IMR-90 (cell line): ENCODE measurements around the gene XPR1. TPM values are rescaled to one million over a fixed set of nuclear protein-coding genes. Genes with fewer than 3 reads are reported as not detected.

Experiments used
- ATAC-seq: fragments of 200-7000 bp; cut with Tn5 transposase; 2 replicates; pipeline ENCODE4 v1.9.1; 2020; ENCODE audit warnings: low read depth, mild to moderate bottlenecking, moderate library complexity
- BruUV-seq: library from RNA; stranded (reverse); fragments of 400-500 nt; replicated peaks from 2 replicates; lab custom pipeline; 2021; lab: Mats Ljungman, UMichigan
- CTCF ChIA-PET: fragments of 300-600 bp; formaldehyde crosslinking; extraction: SDS; loops from one replicate; lab custom pipeline; 2021; ENCODE audit warnings: antibody characterized with exemption; lab: Yijun Ruan, JAX
- POLR2A ChIA-PET: fragments of 300-600 bp; sonication (Branson Sonifier 250); formaldehyde crosslinking; loops from one replicate; lab custom pipeline; 2022; ENCODE audit warnings: antibody characterized with exemption; ENCODE audit not compliant: unreplicated experiment; lab: Charles Lee
- DNase-seq: peaks from one replicate; pipeline ENCODE4 v3.0.0; 2013
- H2AFZ ChIP-seq: replicated peaks from 2 replicates; pipeline ENCODE3; 2013; ENCODE audit warnings: low read length, mild to moderate bottlenecking; ENCODE audit not compliant: poor library complexity
- H2AK5ac ChIP-seq: 2 replicates; pipeline ENCODE4 v1.6.1; 2013; ENCODE audit warnings: low read depth, low read length, inconsistent platforms
- H2AK9ac ChIP-seq: replicated peaks from 2 replicates; pipeline ENCODE3; 2013; ENCODE audit warnings: mild to moderate bottlenecking, low read depth, low read length, moderate library complexity; ENCODE audit not compliant: poor library complexity
- H2BK120ac ChIP-seq: 2 replicates; pipeline ENCODE4 v1.6.1; 2013; ENCODE audit warnings: low read depth, low read length, inconsistent platforms
- H2BK15ac ChIP-seq: 3 replicates; pipeline ENCODE4 v1.6.1; 2013; ENCODE audit warnings: low read depth, low read length, inconsistent platforms
- H2BK20ac ChIP-seq: 2 replicates; pipeline ENCODE4 v1.6.1; 2013; ENCODE audit warnings: low read depth, mild to moderate bottlenecking, inconsistent platforms, low read length, moderate library complexity
- H2BK5ac ChIP-seq: 2 replicates; pipeline ENCODE4 v1.6.1; 2013; ENCODE audit warnings: mild to moderate bottlenecking, low read depth, low read length, inconsistent platforms; ENCODE audit not compliant: poor library complexity, severe bottlenecking
- H3K14ac ChIP-seq: replicated peaks from 2 replicates; pipeline ENCODE4 v1.6.1; 2013; ENCODE audit warnings: low read depth, low read length, inconsistent platforms
- H3K18ac ChIP-seq: 2 replicates; pipeline ENCODE4 v1.6.1; 2013; ENCODE audit warnings: low read depth, low read length, control low read depth
- H3K23ac ChIP-seq: 2 replicates; pipeline ENCODE4 v1.6.1; 2013; ENCODE audit warnings: low read depth, low read length, inconsistent platforms
- H3K27ac ChIP-seq: 2 replicates; pipeline ENCODE4 v1.5.1; 2013; ENCODE audit warnings: mild to moderate bottlenecking, control low read depth, low read length; ENCODE audit not compliant: insufficient read depth
- H3K27me3 ChIP-seq: 2 replicates; pipeline ENCODE4 v1.6.1; 2013; ENCODE audit warnings: low read length; ENCODE audit not compliant: control insufficient read depth, insufficient read depth
- H3K36me3 ChIP-seq: 2 replicates; pipeline ENCODE4 v1.6.1; 2013; ENCODE audit warnings: low read length, mixed read lengths; ENCODE audit not compliant: control insufficient read depth, insufficient read depth
- H3K4ac ChIP-seq: 2 replicates; pipeline ENCODE4 v1.6.1; 2013; ENCODE audit warnings: low read depth, low read length, inconsistent platforms
- H3K4me1 ChIP-seq: 2 replicates; pipeline ENCODE4 v1.6.1; 2013; ENCODE audit warnings: low read length, mixed read lengths; ENCODE audit not compliant: control insufficient read depth, insufficient read depth
- H3K4me2 ChIP-seq: 2 replicates; pipeline ENCODE4 v1.6.1; 2013; ENCODE audit warnings: low read depth, mild to moderate bottlenecking, control low read depth, low read length, moderate library complexity
- H3K4me3 ChIP-seq: 2 replicates; pipeline ENCODE4 v1.5.1; 2013; ENCODE audit warnings: low read depth, mild to moderate bottlenecking, control low read depth, low read length, moderate library complexity; ENCODE audit not compliant: insufficient read depth
- H3K56ac ChIP-seq: 2 replicates; pipeline ENCODE4 v1.6.1; 2013; ENCODE audit warnings: low read length, inconsistent platforms; ENCODE audit not compliant: insufficient read depth; ENCODE audit errors: extremely low read depth
- H3K79me1 ChIP-seq, 2 experiments: 2 replicates each; pipeline ENCODE4 v1.6.1; 2013; ENCODE audit warnings: low read length in 2 of 2, inconsistent platforms in 1 of 2, low read depth in 1 of 2
- H3K9ac ChIP-seq: 2 replicates; pipeline ENCODE4 v1.6.1; 2013; ENCODE audit warnings: low read depth, low read length, control low read depth
- H3K9me1 ChIP-seq: 2 replicates; pipeline ENCODE4 v1.6.1; 2013; ENCODE audit warnings: low read length, inconsistent platforms; ENCODE audit not compliant: insufficient read depth
- H3K9me3 ChIP-seq: 2 replicates; pipeline ENCODE4 v1.6.1; 2013; ENCODE audit warnings: low read length; ENCODE audit not compliant: control insufficient read depth, insufficient read depth
- H4K20me1 ChIP-seq: 2 replicates; pipeline ENCODE4 v1.6.1; 2013; ENCODE audit warnings: low read length, inconsistent platforms; ENCODE audit not compliant: insufficient read depth
- H4K5ac ChIP-seq: 2 replicates; pipeline ENCODE4 v1.6.1; 2013; ENCODE audit warnings: mild to moderate bottlenecking, low read depth, low read length, control low read depth
- H4K8ac ChIP-seq, 2 experiments: 2 replicates each; pipeline ENCODE4 v1.6.1; 2013; ENCODE audit warnings: low read depth in 2 of 2, low read length in 2 of 2, control low read depth in 1 of 2, inconsistent platforms in 1 of 2
- H4K91ac ChIP-seq: 2 replicates; pipeline ENCODE4 v1.6.1; 2013; ENCODE audit warnings: low read depth, low read length, inconsistent platforms; ENCODE audit not compliant: insufficient read depth
- CEBPB ChIP-seq: IDR thresholded peaks from 2 replicates; pipeline ENCODE4 v1.6.1; 2012; ENCODE audit warnings: low read depth, low read length, improper control_type of control experiment
- MAFK ChIP-seq: IDR thresholded peaks from 2 replicates; pipeline ENCODE4 v1.6.1; 2012; ENCODE audit warnings: low read depth, low read length, improper control_type of control experiment
- RAD21 ChIP-seq: IDR thresholded peaks from 2 replicates; pipeline ENCODE4 v1.6.1; 2012; ENCODE audit warnings: low read length, improper control_type of control experiment
- WGBS, 2 experiments: methylation state at CpG; one replicate each; pipeline versions ENCODE4 v1.1.5 to v1.1.7; 2013; ENCODE audit warnings: missing lambda C conversion rate in 2 of 2; ENCODE audit not compliant: insufficient read length in 1 of 2; ENCODE audit errors: extremely low coverage in 2 of 2; 5-methylcytosine and 5-hydroxymethylcytosine counted together
- dilution Hi-C: fragments of 300-500 bp; cut with HindIII; formaldehyde crosslinking; loops from one replicate; pipeline ENCODE4 v1.14.3; 2018; ENCODE audit warnings: low sequenced_read_pairs; ENCODE audit not compliant: unreplicated experiment
- in situ Hi-C: fragments of 300-500 bp; cut with MboI; formaldehyde crosslinking; loops from 3 replicates; pipeline ENCODE4 v1.14.3; 2019; ENCODE audit warnings: low sequenced_read_pairs, inconsistent platforms, mixed read lengths
- intact Hi-C: fragments of 100-400 bp; cut with micrococcal nuclease; formaldehyde crosslinking; loops from 2 replicates; pipeline ENCODE4 v1.10.0; 2022
- polyA plus RNA-seq, 3 experiments: library from polyadenylated mRNA; depleted of rRNA; stranded (reverse); fragments of >200 nt; gene quantifications; 2 replicates each; pipeline ENCODE4 v1.2.3, GENCODE V29; 2012; ENCODE audit warnings: low replicate concordance in 1 of 3
- total RNA-seq: library from RNA; depleted of rRNA; stranded (reverse); fragments of >200 nt; gene quantifications from 2 replicates; pipeline ENCODE4 v1.2.3, GENCODE V29; 2012

XPR1 gene
- total and polyA plus RNA-seq, 2 of the 4 experiments (the other 2 are of a cell fraction) = 11.8 to 25.1 TPM

DNA sequence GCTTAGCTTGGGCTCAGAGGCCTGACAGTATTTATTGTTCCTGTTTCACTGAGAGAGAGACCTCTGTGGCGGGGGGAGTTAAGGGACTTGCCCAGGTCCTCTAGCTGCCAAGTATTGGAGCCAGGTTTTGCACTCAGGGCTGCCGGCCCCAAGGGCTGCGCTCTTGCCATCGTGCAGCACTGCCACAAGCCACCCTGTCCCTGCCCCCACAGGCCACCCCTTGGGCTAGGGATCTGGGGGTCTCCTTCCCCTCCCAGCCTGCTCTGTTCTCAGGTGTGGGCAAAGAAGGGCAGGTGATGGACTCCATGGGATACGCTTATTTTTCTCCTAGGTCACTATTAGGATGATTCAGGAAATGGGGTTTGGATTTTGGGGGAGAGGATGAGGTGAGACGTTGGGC is 289.6 kb downstream of the XPR1 start:
- ChIA-PET POLR2A (no interaction called here), CTCF (interaction anchor here (0.6 to 0.8 kb wide), 2 partner anchors 9 to 21 kb away, joined by 3 to 5 read pairs; partner anchors contain the start of gene KIAA1614)
- H3K9ac ChIP-seq = no peak overlapping the region
- peaks cover 0 to 2% of the 10 kb centered on the region in 2 experiments; a peak in 1 of 4 replicates for H3K79me1 ChIP-seq
- H3K4me3 ChIP-seq = no peak overlapping the region
- no peak overlapping the region for H2BK120ac ChIP-seq
- no peak overlapping the region for H2AFZ ChIP-seq
- H3K27ac ChIP-seq = no peak overlapping the region
- no peak overlapping the region for H4K5ac ChIP-seq
- no peak overlapping the region for H4K91ac ChIP-seq
- TF ChIP-seq CEBPB = no peak
- no peak for TF ChIP-seq MAFK
- no peak for TF ChIP-seq RAD21
- H3K4me2 ChIP-seq = no peak overlapping the region
- BruUV-seq = no TSS peak
- peaks cover 6% of the 10 kb centered on the region for H3K4me1 ChIP-seq
- 100% methylated on average over 1 of the region's 6 CpGs; no CpG with 5 or more reads in 1 of the 2 experiments for WGBS, 2 experiments
- H2BK15ac ChIP-seq = no peak overlapping the region
- no peak overlapping the region for H2AK5ac ChIP-seq
- no peaks in the 10 kb centered on the region for H3K9me3 ChIP-seq
- in situ Hi-C loops = no loop called here
- H3K14ac ChIP-seq = no peak overlapping the region
- H4K20me1 ChIP-seq = 0 out of 2 replicates have a peak, but pooled peaks cover 4% of the 10 kb centered on the region
- no peak overlapping the region for H3K23ac ChIP-seq
- H3K27me3 ChIP-seq = no peaks in the 10 kb centered on the region
- no peak overlapping the region for H3K18ac ChIP-seq
- H2BK20ac ChIP-seq = no peak overlapping the region
- H2AK9ac ChIP-seq = no peak overlapping the region
- no peak overlapping the region for H4K8ac ChIP-seq
- no peak overlapping the region for H3K4ac ChIP-seq
- dilution Hi-C loops = no loop called here
- H2BK5ac ChIP-seq = no peak overlapping the region
- ATAC-seq (no peak), DNase-seq (no peak)
- peaks cover 25% of the 10 kb centered on the region; the same call in 1 of the 2 replicates for H3K36me3 ChIP-seq
- H3K56ac ChIP-seq = no peak overlapping the region
- H3K9me1 ChIP-seq = 0 out of 2 replicates have a peak, but pooled peaks cover 4% of the 10 kb centered on the region
- intact Hi-C loops = no loop called here
